HG02970 (cell line): ENCODE results near the gene HELZ2.

Experiments
- ATAC-seq: cut with Tn5 transposase; IDR thresholded peaks from one replicate; pipeline ENCODE4 v1.9.1; 2021; ENCODE audit warnings: mild to moderate bottlenecking, moderate library complexity, moderate number of reproducible peaks; ENCODE audit not compliant: unreplicated experiment, low FRiP score

The HELZ2 gene

GRCh38 chr20:63554361-63555278 lies 19.4 kb downstream of the HELZ2 start:
- no peak for ATAC-seq

GRCh38 chr20:63553933-63554290 lies 20.1 kb downstream of the HELZ2 start, which contains the start of gene FNDC11:
Gene FNDC11, plus strand, starts transcription at chr20:63554159. Its CDS starts 1,505 bp downstream, at chr20:63555664.
- peak; percentile 14 for ATAC-seq

- peak; percentile 49 for ATAC-seq
These were observed 20.6 kb downstream of the HELZ2 start for GRCh38 chr20:63553251-63553932.

- ATAC-seq = peak; percentile 31
These were observed 21.4 kb downstream of the HELZ2 start for GRCh38 chr20:63552481-63553249.

GRCh38 chr20:63551068-63551467 lies 23.0 kb downstream of the HELZ2 start:
- ATAC-seq = no peak

GRCh38 chr20:63549679-63550282 lies 24.3 kb downstream of the HELZ2 start:
- ATAC-seq = no peak

GRCh38 chr20:63549019-63549418 lies 25.0 kb downstream of the HELZ2 start:
- ATAC-seq = no peak

- ATAC-seq = no peak
These were observed 25.5 kb downstream of the HELZ2 start for GRCh38 chr20:63548542-63548941.

- no peak for ATAC-seq
These were observed 26.1 kb downstream of the HELZ2 start, which contains the start of gene SRMS for GRCh38 chr20:63547725-63548480. Gene SRMS, minus strand, starts transcription at chr20:63547749. Its CDS starts 286 bp downstream, at chr20:63547463.

GRCh38 chr20:63546956-63547724 lies 26.9 kb downstream of the HELZ2 start:
- no peak for ATAC-seq

- ATAC-seq = no peak
These were observed 27.6 kb downstream of the HELZ2 start for GRCh38 chr20:63546256-63546955.

- ATAC-seq = no peak
These were observed 28.2 kb downstream of the HELZ2 start for GRCh38 chr20:63545814-63546213.

GRCh38 chr20:63544958-63545516 lies 29.0 kb downstream of the HELZ2 start:
- ATAC-seq = no peak

GRCh38 chr20:63544241-63544957 lies 29.6 kb downstream of the HELZ2 start:
- ATAC-seq = no peak

GRCh38 chr20:63543733-63544132 lies 30.3 kb downstream of the HELZ2 start:
- ATAC-seq = no peak

GRCh38 chr20:63543131-63543530 lies 30.9 kb downstream of the HELZ2 start:
- ATAC-seq = no peak

- ATAC-seq = no peak
These were observed 31.3 kb downstream of the HELZ2 start for GRCh38 chr20:63542696-63543095.
